Effector CD8-positive, alpha-beta T cell (primary cell): ENCODE results near the gene NSMCE1.

ENCODE experiments used
- DNase-seq: peaks from one replicate; lab custom pipeline; 2025; lab: John Stamatoyannopoulos, UW

Gene NSMCE1

DNA sequence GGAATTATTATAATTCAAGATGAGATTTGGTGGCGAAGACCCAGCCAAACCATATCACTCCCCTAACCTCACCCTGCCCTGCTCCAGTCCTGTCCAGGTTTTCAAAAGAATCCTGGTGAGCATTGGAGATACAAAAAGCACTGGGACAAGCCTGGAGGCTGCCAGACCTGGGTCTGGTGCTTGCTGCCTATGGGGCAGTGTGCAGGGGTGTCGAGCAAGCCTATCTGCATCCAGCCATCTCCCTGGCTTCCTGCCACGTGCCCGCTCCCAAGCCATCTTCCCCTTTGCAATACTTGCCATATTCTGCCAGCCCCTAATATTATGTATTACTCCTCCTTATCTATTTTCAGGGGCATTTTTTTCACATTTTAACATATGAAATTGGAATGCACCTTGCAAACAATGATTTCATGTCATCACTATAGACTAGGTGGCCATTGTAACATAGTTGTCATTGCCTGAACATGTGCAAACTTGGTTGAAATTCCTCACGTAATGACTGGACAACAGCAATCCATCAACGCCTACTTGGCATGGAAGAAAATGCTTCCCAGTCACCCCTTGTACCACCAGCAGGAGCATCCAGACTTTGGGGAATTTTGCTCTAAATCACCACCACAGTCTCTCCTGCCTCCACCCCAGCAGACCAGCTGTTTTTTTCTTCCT, 73.4 kb downstream of the NSMCE1 start:
- DNase-seq = no peak

DNA sequence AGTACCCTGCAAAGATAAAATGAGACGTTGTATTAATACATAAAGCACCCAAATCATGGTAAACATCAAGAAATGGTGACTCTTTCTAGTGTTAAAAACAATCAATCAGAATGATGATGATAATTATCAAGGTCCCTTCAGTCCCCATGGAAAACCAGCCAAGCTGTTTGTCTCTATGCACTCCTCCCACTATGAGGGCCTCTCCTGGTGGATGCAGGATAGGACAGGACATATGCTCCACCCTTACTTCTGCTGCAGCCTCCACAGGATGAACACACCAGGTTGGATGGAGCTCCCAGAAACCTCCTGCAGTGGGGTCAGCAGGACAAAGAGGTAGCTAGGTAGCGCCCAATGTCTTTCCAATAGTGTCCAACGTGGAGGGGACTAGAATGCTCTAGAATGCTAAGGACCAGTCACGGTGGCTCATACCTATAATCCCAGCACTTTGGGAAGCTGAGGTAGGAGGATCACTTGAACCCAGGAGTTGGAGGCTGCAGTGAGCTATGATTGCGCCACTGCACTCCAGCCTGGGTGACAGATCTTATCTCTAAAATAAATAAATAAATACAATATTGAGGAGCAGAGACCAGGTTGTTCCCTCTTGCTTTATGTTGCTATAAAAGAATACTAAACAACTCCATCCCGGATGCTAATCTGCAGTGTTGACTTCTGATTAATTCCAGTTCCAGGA, 75.1 kb downstream of the NSMCE1 start:
- DNase-seq = no peak

DNA sequence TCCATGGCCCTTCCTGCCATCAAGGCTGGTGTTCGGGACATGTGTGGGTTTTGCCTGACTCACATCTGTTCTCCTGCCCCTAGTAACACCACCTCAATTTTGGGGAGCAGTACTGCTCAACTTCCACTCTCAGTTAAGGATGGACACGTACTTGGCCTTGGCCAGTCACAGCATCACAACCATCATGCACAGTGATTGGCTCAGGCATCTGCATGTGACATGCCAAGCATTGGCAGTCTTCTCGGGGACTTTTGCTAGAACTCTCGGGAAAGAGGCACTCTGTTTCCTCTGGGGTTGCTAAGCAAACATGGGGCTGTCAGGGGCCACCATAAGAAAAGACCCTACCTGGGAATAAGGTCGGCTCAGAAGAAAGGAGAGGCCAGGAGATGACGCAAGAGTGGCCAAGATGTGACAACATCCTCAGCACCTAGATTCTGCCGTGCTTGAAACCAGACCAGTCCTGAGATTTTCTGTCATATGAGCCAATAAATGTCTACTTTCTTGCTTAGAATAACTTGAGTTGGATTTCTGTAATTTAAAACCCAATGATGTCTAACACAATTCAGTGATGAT, 77.1 kb downstream of the NSMCE1 start:
- no peak for DNase-seq

DNA sequence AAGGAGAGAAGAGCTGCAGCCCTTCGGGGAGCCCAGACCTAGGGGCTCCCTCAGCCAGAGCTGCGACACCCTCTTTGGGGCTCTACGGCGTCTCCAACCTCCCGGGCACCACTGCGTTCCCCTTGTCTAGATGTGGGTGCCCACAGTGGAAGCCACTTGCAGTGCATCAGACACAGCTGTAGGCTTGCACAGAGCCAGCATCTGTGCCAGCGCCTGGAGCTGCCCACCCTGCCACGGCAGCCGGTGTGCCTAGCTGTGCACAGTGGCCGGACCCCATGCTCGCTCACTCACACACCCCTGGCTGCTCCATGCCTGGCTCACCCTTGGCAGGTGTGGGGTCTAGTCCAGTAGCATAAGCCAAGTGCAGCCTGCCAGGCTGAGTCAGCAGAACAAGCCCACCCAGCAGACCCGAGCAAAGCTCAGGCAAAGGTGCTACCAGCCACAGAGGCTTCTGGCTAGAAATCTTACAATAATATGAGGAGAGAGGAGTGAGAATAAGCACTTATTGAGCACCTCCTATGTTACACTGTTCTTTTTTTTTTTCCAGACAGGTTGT, 78.2 kb downstream of the NSMCE1 start:
- DNase-seq = no peak

GRCh38 chr16:27189335-27189972, 79.1 kb downstream of the NSMCE1 start:
- no peak for DNase-seq

- no peak for DNase-seq
Measured at GRCh38 chr16:27188633-27189032, 79.9 kb downstream of the NSMCE1 start.

DNA sequence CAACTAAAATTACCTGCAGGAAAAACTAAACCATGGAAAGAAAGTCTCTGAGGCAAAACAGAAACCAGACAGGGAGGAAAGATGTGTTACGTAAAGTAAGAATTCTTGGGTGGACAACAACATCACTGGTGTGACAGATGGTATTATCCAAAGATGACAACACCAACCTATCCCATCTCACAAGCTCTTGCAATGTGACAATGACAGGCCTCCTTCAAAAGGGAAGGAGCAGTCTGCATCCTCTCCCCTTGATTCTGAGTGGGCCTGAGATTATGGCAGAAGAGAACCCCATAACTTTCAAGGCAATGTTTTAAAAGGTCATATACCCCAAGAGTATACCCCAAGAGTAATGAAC, 82.8 kb downstream of the NSMCE1 start:
- no peak for DNase-seq

DNA sequence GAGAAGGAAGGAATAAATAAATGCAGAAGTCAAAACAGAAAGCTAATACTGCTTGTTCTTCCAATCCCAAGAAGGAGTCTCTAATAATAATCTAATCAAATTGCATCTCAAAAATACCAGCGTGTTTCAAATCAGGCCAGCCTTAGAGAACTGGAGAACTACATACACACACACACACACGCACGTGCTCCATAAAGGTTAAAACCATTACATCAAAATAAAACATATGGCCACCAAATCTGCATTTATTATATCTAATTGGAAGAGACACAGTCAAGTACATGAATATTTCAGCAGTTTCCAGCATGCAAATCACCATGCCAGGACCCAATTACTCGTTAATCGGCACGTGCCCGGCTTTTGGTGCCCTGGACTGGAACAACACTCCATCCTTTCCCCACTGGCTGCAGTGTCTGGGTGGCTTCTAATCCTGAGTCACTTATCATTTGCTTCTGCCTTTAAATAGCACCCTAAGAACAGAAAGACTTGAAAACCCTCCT, 85.6 kb downstream of the NSMCE1 start:
- DNase-seq = no peak

GRCh38 chr16:27181019-27181790, 87.4 kb downstream of the NSMCE1 start:
- DNase-seq = no peak

DNA sequence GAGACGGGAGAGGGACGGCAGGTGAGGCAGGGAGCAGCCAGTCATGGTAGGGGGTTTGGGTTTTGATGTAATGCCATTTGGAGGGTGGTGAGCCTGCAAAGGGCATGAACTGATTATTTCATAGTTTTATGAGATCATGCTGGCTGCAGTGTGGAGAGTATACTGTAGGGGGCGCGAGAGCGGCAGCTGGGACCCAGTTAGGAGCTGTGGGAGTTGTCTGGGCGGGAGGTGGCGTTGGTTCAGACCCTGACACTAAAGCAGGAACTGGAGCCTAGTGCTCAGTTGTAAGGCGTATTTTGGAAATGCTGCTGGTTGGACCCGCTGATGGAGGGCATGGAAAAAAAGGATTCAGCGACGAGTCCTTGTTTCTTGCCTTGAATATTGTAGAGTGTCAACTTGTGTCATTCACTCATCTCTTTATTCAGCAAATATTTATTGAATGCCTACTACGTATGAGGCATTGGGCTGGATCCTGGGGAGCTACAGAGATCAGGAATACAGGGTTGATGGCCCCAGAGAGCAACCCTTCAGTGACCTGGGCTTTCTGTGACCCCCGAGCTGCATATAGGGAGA, 89.0 kb downstream of the NSMCE1 start:
- DNase-seq = peak; percentile 77

- no peak for DNase-seq
Measured at GRCh38 chr16:27177031-27177774, 91.4 kb downstream of the NSMCE1 start.

DNA sequence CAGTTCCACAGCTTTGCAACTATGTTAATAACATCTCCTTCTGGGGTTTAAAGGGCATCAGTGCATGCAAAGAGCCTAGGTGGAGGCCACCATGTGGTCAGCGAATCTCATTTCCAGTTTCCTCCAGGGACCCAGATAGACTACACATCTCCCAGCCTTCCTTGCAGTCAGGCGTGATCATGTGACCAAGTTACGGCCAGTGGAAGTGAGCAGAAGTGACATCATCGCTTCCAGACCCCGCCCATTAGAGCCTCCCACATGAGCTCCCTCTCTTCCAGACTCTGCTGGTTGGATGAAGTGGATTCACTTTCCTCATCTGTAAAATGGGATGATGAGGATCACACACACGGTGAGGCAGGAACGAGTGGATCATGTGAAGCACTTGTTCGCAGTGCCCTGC, 92.7 kb downstream of the NSMCE1 start:
- DNase-seq = no peak
